ENCODE results near the gene FBXL19. TPM values are rescaled to one million over a fixed set of nuclear protein-coding genes. Genes with fewer than 3 reads are reported as not detected.

FBXL19 gene
- total RNA-seq, 2 experiments from 2014 or later: 16.1 to 34.8 TPM

GRCh38 chr16:30971298-30971697, 47.9 kb downstream of the FBXL19 start:
- ChIA-PET POLR2A (interaction anchor here (0.6 kb wide), 1 partner anchor 251 kb away, joined by 4 read pairs; no protein-coding TSS in a partner anchor), CTCF (ENCODE audit: unreplicated experiment) (no interaction called here)
- DNase-seq (ENCODE audit: low spot score): no peak
- no peaks in the 10 kb centered on the region for H3K9me3 ChIP-seq (ENCODE audit: low read length)
- no TSS peak for BruUV-seq (replicated peaks)
- no peak overlapping the region for H2AFZ ChIP-seq (ENCODE audit: low read length)
- no peaks in the 10 kb centered on the region for H3K9me2 ChIP-seq (ENCODE audit: insufficient read depth, low read length)
- H3K4me1 ChIP-seq (ENCODE audit: insufficient read depth, low read length, poor library complexity, severe bottlenecking): no peaks in the 10 kb centered on the region
- no peak for TF ChIP-seq CTCF (conservative IDR thresholded peaks at IDR 0.05; ENCODE audit: low read length)
- no peak for TF ChIP-seq EZH2phosphoT487 (IDR thresholded peaks at IDR 0.05; ENCODE audit: borderline replicate concordance, low read depth, low read length)
- intact Hi-C loops (cut with micrococcal nuclease; ENCODE audit: unreplicated experiment): no loop called here
- no peak overlapping the region for H3K27ac ChIP-seq (ENCODE audit: low read depth, low read length, poor library complexity, severe bottlenecking)
- H3K4me3 ChIP-seq (ENCODE audit: low read depth, low read length, poor library complexity, severe bottlenecking): no peak overlapping the region
- H3K36me3 ChIP-seq (ENCODE audit: insufficient read depth, low read length): peaks cover 94% of the 10 kb centered on the region
- H4K20me1 ChIP-seq (ENCODE audit: insufficient read depth, low read length): no peaks in the 10 kb centered on the region
- H3K79me2 ChIP-seq (ENCODE audit: insufficient read depth, low read depth, low read length): no peaks in the 10 kb centered on the region
- H3K4me2 ChIP-seq (ENCODE audit: low read length): no peak overlapping the region

- intact Hi-C loops (cut with micrococcal nuclease; ENCODE audit: unreplicated experiment): no loop called here
- CTCF ChIA-PET (ENCODE audit: unreplicated experiment): no interaction called here
- no peaks in the 10 kb centered on the region for H3K9me2 ChIP-seq (ENCODE audit: insufficient read depth, low read length)
- H3K4me3 ChIP-seq (ENCODE audit: low read depth, low read length, poor library complexity, severe bottlenecking): no peak overlapping the region
- TF ChIP-seq EZH2phosphoT487 (IDR thresholded peaks at IDR 0.05; ENCODE audit: borderline replicate concordance, low read depth, low read length) (no peak), CTCF (conservative IDR thresholded peaks at IDR 0.05; ENCODE audit: low read length) (no peak)
- H3K36me3 ChIP-seq (ENCODE audit: insufficient read depth, low read length): peaks cover 95% of the 10 kb centered on the region
- no TSS peak for BruUV-seq (replicated peaks)
- H3K4me2 ChIP-seq (ENCODE audit: low read length): no peak overlapping the region
- H2AFZ ChIP-seq (ENCODE audit: low read length): no peak overlapping the region
- H3K79me2 ChIP-seq (ENCODE audit: insufficient read depth, low read depth, low read length): no peaks in the 10 kb centered on the region
- H3K9me3 ChIP-seq (ENCODE audit: low read length): no peaks in the 10 kb centered on the region
- no peak overlapping the region for H3K27ac ChIP-seq (ENCODE audit: low read depth, low read length, poor library complexity, severe bottlenecking)
- DNase-seq (ENCODE audit: low spot score): no peak
- H4K20me1 ChIP-seq (ENCODE audit: insufficient read depth, low read length): no peaks in the 10 kb centered on the region
- no peaks in the 10 kb centered on the region for H3K4me1 ChIP-seq (ENCODE audit: insufficient read depth, low read length, poor library complexity, severe bottlenecking)
- POLR2A ChIA-PET: no interaction called here
Observed at GRCh38 chr16:30972872-30973271, 49.5 kb downstream of the FBXL19 start.

- Histone ChIP-seq H3K4me2 (ENCODE audit: low read length) (no peak overlapping the region), H2AFZ (ENCODE audit: low read length) (no peak overlapping the region), H3K9me2 (ENCODE audit: insufficient read depth, low read length) (no peaks in the 10 kb centered on the region), H3K4me1 (ENCODE audit: insufficient read depth, low read length, poor library complexity, severe bottlenecking) (no peaks in the 10 kb centered on the region), H3K79me2 (ENCODE audit: insufficient read depth, low read depth, low read length) (no peaks in the 10 kb centered on the region), H3K27ac (ENCODE audit: low read depth, low read length, poor library complexity, severe bottlenecking) (no peak overlapping the region), H3K4me3 (ENCODE audit: low read depth, low read length, poor library complexity, severe bottlenecking) (no peak overlapping the region), H4K20me1 (ENCODE audit: insufficient read depth, low read length) (no peaks in the 10 kb centered on the region), H3K9me3 (ENCODE audit: low read length) (no peaks in the 10 kb centered on the region), H3K36me3 (ENCODE audit: insufficient read depth, low read length) (peaks cover 95% of the 10 kb centered on the region)
- DNase-seq (ENCODE audit: low spot score): no peak
- ChIA-PET CTCF (ENCODE audit: unreplicated experiment) (no interaction called here), POLR2A (no interaction called here)
- no TSS peak for BruUV-seq (replicated peaks)
- TF ChIP-seq CTCF (conservative IDR thresholded peaks at IDR 0.05; ENCODE audit: low read length): no peak
- TF ChIP-seq EZH2phosphoT487 (IDR thresholded peaks at IDR 0.05; ENCODE audit: borderline replicate concordance, low read depth, low read length): no peak
- intact Hi-C loops (cut with micrococcal nuclease; ENCODE audit: unreplicated experiment): no loop called here
Observed at GRCh38 chr16:30974348-30974747, 51.0 kb downstream of the FBXL19 start.

All from OCI-LY7 (cell line).